ENCODE measurements around the gene IQCF6.
"Not testable (repeated sequence)": the region's sequence is repeated elsewhere in the genome, so short reads cannot be mapped to it uniquely, and the experiment has no call there.

IQCF6 gene

DNA sequence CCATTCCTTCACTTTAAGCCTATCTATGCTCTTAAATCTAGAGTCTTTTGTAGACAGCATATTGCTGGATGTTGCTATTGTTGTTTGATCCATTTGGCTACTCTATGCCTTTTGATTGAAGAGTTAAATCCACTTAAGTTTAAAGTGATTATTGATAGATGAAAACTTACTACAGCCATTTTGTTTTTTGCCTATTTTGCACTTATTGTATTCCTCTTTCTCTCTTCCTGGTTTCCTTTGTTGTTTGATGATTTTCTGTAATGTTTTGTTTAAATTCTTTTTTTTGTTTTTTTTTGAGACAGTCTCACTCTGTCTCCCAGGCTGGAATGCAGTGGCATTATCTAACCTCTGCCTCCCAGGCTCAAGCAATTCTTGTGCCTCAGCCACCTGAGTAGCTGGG lies 19.8 kb downstream of the IQCF6 start:
- no peak for DNase-seq (ENCODE audit: low read depth)

DNA sequence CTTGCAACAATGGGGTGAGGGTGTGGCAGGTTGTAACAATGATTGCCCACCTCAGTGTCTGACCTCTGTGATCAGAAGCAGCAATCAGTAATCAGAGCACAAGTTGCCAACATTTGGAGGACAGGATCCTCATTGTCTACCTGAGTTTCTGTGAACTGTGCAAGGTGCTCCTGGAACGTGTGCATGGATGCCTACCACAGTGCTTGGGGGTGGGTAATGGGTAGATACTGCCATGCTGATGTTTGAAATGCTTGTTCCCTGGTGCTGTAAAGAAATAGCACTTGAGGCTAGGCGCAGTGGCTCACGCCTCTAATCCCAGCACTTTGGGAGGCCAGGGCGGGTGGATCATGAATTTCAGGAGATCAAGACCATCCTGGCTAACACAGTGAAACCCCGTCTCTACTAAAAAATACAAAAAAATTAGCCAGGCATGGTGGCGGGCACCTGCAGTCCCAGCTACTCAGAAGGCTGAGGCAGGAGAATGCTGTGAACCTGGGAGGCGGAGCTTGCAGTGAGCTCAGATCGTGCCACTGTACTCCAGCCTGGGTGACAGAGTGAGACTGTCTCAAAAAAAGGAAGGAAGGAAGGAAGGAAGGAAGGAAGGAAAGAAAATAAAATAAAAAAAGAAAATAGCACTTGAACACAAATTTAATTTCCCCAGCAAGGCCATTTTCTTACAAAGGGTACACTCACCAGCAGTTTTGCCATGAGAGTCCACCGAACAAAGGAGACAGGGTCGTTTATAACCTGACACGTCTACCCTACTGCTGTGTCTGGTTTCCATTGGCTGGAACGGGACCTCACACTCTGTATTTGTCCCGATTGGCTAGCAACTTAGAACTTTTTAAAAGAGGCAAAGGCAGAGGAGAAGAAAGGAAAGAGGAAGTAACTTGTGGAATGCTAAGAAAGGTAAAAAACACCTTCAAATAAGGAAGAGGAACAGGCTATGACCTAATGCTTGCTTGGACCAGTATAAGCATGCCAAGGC lies 25.0 kb downstream of the IQCF6 start:
- DNase-seq (ENCODE audit: low read depth), result not testable (repeated sequence)

DNA sequence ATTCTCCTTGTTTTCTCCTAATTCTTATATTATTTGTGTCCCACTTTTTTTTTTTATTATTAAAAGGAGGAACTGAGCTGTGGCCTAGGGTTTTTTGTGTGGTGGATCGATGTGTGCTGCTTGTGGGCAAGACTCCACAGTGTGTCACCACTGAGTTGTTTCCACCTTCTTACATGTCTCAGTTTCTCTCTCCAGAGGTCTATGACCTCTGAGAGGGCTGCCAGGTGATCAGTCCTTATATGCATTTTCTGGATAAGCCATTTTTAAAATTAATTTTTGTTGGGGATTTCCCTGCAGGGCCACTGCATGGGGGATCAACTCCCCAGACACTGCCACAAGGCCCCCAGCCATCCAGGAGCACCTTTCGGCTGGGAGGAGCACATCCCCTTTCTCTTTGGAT lies 27.8 kb downstream of the IQCF6 start:
- no peak for DNase-seq (ENCODE audit: low read depth)

DNA sequence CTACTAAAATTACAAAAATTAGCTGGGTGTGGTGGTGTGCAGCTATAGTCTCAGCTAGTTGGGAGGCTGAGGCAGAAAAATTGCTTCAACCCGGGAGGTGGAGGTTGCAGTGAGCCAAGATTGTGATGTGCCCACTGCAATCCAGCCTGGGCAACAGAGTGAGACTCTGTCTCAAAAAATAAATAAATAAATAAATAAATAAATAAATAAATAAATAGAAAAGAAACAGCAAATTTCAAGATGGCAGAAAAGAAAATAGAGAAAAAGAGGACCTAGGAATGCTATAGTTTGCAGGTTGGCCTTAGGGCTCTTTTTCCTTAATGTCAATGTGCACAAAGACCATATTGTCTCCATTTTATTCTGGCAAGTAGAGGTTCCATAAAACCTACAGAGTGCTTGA lies 28.2 kb downstream of the IQCF6 start:
- DNase-seq (ENCODE audit: low read depth), result no peak

DNA sequence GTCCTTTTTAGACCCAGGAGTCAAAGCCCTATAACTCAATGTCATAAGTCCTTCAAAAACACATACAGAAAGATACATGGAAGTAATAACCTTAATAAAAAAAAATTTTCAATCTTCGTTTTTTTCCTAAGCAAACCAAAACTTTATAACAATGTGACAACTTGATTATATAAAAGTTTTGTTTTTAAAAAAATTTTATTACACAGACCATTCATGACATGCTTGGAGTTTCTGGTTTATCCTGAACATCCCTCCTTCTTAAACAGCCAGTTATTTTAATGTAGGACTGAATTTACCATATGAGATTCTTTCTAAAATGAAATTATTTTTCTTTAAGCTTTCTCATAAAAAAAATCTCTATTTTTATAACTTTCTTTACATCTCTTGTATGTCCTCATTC lies 30.7 kb downstream of the IQCF6 start:
- no peak for DNase-seq (ENCODE audit: low read depth)

DNA sequence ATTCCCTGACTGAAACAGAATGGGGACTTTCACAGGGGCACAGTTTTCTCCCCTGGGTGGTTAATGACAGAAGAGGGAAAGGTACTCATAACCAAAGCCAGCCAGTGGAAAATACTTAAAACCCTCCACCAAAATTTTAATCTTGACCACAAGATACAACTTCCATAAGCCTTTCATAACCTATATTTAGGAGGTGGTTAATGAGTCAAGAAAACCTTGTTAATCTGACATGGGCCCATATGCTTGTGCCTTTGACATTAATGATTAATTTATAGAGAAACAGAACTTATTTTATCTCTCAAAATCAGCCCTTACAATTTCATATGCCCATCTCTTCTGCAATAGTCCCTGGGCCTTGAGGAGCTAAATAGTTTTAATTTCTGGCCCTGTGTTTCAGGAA lies 31.2 kb downstream of the IQCF6 start:
- DNase-seq (ENCODE audit: low read depth), result no peak

DNA sequence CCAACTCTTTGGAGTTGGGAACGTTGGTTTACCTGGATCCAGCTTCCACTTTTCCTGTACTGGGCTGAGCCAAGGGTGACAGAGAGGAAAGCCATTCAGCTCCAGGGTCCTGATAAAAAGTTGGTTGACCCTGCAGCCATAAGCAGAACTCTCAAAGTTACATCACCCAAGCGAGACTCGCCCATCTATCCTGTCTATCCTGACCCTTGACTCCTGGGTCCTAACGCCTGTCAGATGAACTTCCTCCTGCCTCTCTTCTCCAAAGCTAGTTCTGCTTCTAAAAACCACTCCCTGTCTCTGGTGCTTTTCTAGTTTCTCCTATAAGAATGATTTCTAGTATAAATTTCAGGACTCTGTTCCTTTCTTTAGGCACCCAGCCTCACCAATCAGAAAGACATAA lies 36.1 kb downstream of the IQCF6 start:
- DNase-seq (ENCODE audit: low read depth), result not testable (repeated sequence)

DNA sequence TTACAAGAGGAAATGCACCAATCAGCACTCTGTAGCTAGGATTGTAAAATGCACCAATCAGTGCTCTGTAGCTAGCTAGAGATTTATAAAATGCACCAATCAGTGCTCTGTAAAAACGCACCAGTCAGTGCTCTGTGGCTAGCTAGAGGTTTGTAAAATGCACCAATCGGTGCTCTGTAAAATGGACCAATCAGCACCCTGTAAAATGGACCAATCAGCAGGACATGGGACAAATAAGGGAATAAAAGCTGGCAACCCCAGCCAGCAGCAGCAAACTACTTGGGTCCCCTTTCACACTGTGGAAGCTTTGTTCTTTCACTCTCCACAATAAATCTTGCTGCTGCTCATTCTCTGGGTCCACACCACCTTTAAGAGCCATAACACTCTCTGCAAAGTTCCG lies 36.7 kb downstream of the IQCF6 start:
- not testable (repeated sequence) for DNase-seq (ENCODE audit: low read depth)

DNA sequence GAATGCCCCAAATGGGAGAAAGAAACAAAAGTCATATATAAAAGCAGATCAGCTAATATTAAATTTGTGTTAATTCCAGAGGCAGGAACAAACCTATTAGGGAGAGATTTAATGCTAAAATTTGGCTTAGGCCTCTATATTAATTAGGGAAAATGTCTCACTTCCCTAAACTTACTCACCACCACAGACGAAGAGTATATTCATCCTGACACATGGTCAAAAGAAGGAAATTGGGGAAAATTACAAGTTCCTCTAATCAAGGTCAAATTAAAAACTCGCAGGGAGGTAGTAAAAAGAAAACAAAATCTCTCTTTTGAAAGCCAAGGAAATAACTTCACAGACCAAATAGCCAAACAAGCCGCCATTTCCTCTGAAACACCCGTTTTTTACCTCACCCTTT lies 39.9 kb downstream of the IQCF6 start:
- no peak for DNase-seq (ENCODE audit: low read depth)

DNA sequence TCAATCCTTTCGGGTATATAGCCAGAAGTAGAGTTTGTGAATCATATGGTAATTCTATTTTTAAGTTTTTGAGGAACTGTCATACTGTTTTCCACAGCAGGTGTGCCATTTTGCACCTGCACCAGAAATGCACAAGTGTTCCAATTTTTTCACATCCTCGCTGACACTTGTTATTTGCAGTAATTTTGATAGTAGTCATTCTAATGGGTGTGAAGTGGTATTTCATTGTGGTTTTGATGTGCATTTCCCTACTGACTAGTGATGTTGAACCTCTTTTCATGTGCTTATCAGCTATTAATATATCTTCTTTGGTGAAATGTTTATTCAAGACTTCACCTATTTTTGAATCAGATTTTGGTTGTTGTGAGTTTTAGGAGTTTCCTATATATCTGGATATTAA lies 43.1 kb downstream of the IQCF6 start:
- no peak for DNase-seq (ENCODE audit: low read depth)

DNA sequence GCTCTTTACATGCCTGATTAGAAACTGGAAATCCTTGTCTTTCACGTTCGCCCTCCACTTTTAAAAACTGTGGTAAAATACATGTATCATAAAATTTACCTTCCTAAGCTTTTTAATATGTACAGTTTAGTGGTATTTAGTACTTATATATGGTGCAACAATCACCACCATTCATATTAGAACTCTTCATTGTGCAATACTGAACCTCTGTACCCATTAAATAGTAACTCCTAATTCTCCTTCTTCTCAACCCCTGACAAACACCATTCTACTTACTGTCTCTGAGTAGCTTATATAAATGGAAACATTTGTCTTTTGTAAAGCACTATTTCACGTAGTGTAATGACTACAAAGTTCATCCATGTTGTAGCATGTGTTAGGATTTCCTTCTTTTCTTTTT lies 44.0 kb downstream of the IQCF6 start:
- DNase-seq (ENCODE audit: low read depth), result no peak

DNA sequence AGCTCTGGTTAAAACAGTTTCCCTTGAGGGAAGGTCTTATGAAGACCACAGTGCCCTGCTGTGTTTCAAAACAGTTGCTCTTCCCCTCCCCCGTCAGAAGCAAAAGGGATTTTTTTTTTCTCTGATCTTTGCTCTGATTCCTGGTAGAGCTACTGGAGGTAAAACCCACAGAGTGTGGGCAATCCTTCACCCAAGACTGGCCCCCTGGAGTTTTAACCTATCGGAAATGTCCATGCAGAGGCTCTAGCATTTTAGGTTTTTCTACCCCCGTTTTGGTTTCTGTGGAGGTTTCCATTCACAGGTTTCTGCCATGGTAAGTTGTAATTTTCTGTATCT lies 44.5 kb downstream of the IQCF6 start:
- no peak for DNase-seq (ENCODE audit: low read depth)

DNA sequence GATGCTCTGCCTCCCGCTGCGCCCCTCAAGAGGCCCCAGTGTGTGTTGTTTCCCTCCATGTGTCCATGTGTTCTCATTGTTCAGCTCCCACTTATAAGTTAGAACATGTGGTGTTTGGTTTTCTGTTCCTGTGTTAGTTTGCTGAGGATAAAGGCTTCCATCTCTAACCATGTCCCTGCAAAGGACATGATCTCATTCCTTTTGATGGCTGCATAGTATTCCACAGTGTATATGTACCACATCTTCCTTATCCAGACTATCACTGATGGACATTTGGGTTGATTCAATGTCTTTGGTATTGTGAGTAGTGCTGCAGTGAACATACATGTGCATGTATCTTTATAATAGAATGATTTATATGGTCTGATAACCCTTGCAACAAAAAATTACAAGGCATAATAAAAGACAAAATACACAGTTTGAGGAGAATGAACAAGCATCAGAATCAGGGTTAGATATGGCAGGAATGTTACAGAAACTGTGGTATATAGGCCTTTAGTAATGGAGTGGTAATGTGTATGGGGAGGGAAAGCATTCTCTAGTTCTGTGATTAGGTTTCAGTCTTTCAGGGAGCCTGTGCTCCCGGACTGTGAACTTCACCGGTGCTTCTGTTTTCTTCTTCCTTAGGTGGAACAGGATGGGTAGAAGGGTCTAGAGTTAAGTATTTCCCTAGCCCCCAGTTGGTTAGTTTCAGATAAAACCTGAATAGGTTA lies 45.0 kb downstream of the IQCF6 start:
- DNase-seq (ENCODE audit: low read depth), result no peak

DNA sequence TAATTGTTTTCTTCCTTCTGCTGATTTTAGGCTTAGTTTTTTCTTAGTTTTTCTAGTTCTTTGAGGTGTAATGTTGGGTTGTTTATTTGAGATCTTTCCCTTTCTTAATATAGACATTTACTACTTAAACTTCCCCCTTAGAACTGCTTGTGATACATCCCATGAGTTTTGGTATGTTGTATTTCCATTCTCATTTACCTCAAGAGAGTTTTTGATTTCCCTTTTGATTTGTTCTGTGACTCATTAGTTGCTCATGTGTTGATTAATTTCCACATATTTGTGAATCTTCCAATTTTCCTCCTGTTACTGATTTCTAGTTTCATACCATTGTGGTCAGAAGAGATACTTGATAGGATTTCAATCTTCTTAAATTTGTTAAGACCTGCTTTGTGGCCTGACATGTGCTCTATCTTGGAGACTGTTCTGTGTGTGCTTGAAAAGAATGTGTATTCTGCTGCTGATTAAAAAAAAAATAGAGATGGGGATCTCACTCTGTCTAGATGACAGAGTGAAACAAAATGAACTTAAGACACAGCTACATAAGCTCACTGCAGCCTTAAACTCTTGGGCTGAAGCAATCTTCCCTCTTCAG lies 49.9 kb downstream of the IQCF6 start:
- DNase-seq (ENCODE audit: low read depth), result no peak

Measured in activated gamma-delta T cell treated with anti-CD3 and anti-CD28 coated beads, Interleukin-2, amount 50 U/mL, for 16 hours (primary cell).